Measurements from ENCODE around the gene ZFAND3.

The ZFAND3 gene

GRCh38 chr6:38011937-38012336, 192.4 kb downstream of the ZFAND3 start:
- WGBS, 2 experiments (ENCODE audit: insufficient coverage in 2 of 2) = 100% methylated on average over 1 of the region's 5 CpGs

GRCh38 chr6:38012573-38012972, 193.0 kb downstream of the ZFAND3 start:
- Histone ChIP-seq H3K36me3 (ENCODE audit: control insufficient read depth, insufficient read depth, low read length) (peaks cover 9% of the 10 kb centered on the region), H3K9me3 (ENCODE audit: control insufficient read depth, low read length) (peaks cover 7% of the 10 kb centered on the region), H3K4me1 (ENCODE audit: control insufficient read depth, insufficient read depth, low read length, poor library complexity, severe bottlenecking) (no peaks in the 10 kb centered on the region), H3K4me3 (ENCODE audit: extremely low read depth, insufficient read depth, low read length, poor library complexity, severe bottlenecking) (no peak overlapping the region), H3K27ac (ENCODE audit: low read depth, low read length, severe bottlenecking) (no peak overlapping the region)
- WGBS, 2 experiments (ENCODE audit: insufficient coverage in 2 of 2) = 79 to 90% methylated on average over 4 to 5 of the region's 5 CpGs

More at GRCh38 chr6:38011937-38012336, 192.4 kb downstream of the ZFAND3 start:
- Histone ChIP-seq H3K9me3 (ENCODE audit: control insufficient read depth, low read length) (peaks cover 7% of the 10 kb centered on the region), H3K36me3 (ENCODE audit: control insufficient read depth, insufficient read depth, low read length) (peaks cover 9% of the 10 kb centered on the region), H3K4me1 (ENCODE audit: control insufficient read depth, insufficient read depth, low read length, poor library complexity, severe bottlenecking) (no peaks in the 10 kb centered on the region), H3K4me3 (ENCODE audit: extremely low read depth, insufficient read depth, low read length, poor library complexity, severe bottlenecking) (no peak overlapping the region), H3K27ac (ENCODE audit: low read depth, low read length, severe bottlenecking) (no peak overlapping the region)

DNA sequence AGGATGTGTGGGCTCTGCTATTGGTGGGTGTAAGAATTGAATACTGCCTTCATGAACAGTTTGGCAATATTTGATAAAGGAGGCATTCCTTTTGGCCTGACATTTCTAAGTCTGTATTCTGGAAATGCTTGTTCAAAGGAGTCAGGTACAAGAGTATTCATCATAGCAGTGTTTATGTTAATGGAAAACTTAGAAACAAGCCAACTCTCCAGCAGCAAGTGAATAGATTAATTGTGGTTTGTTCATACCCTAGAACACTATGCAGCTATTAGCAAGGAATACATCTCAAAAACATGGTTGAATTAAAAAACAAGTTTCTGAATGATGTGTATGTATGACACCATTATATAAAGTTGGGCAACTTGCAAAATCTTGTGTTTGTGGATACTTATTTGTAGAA, 195.8 kb downstream of the ZFAND3 start:
- H3K36me3 ChIP-seq (ENCODE audit: control insufficient read depth, insufficient read depth, low read length) = peaks cover 2% of the 10 kb centered on the region

GRCh38 chr6:38016824-38017223, 197.3 kb downstream of the ZFAND3 start:
- Histone ChIP-seq H3K36me3 (ENCODE audit: control insufficient read depth, insufficient read depth, low read length) (no peaks in the 10 kb centered on the region), H3K4me1 (ENCODE audit: control insufficient read depth, insufficient read depth, low read length, poor library complexity, severe bottlenecking) (no peaks in the 10 kb centered on the region), H3K27ac (ENCODE audit: low read depth, low read length, severe bottlenecking) (no peak overlapping the region), H3K9me3 (ENCODE audit: control insufficient read depth, low read length) (no peaks in the 10 kb centered on the region), H3K4me3 (ENCODE audit: extremely low read depth, insufficient read depth, low read length, poor library complexity, severe bottlenecking) (no peak overlapping the region)
- WGBS, 2 experiments (ENCODE audit: insufficient coverage in 2 of 2) = no CpG with 5 or more reads among the region's 1 CpG

More for the DNA sequence above, 195.8 kb downstream of the ZFAND3 start:
- Histone ChIP-seq H3K9me3 (ENCODE audit: control insufficient read depth, low read length) (peaks cover 7% of the 10 kb centered on the region), H3K4me3 (ENCODE audit: extremely low read depth, insufficient read depth, low read length, poor library complexity, severe bottlenecking) (no peak overlapping the region), H3K27ac (ENCODE audit: low read depth, low read length, severe bottlenecking) (no peak overlapping the region), H3K4me1 (ENCODE audit: control insufficient read depth, insufficient read depth, low read length, poor library complexity, severe bottlenecking) (no peaks in the 10 kb centered on the region)

DNA sequence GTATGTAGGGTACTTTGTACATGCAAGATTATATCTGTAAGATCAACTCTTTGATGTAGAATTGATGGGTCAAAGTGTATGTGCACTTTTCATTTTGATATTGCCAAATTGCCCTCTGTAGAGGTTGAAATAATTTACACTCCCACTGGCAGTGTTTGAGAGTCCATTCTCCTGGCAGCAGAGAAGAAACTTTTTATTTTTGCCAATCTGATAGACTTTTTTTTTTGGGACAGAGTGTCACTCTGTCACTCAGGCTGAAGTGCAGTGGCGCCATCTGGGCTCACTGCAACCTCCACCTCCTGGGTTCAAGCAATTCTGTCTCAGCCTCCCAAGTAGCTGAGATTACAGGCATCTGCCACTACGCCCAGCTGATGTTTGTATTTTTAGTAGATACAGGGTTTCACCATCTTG, 199.2 kb downstream of the ZFAND3 start:
- Histone ChIP-seq H3K9me3 (ENCODE audit: control insufficient read depth, low read length) (no peaks in the 10 kb centered on the region), H3K4me3 (ENCODE audit: extremely low read depth, insufficient read depth, low read length, poor library complexity, severe bottlenecking) (no peak overlapping the region), H3K4me1 (ENCODE audit: control insufficient read depth, insufficient read depth, low read length, poor library complexity, severe bottlenecking) (no peaks in the 10 kb centered on the region), H3K27ac (ENCODE audit: low read depth, low read length, severe bottlenecking) (no peak overlapping the region), H3K36me3 (ENCODE audit: control insufficient read depth, insufficient read depth, low read length) (no peaks in the 10 kb centered on the region)
- 90 to 100% methylated on average over 1 to 2 of the region's 2 CpGs for WGBS, 2 experiments (ENCODE audit: insufficient coverage in 2 of 2)

DNA sequence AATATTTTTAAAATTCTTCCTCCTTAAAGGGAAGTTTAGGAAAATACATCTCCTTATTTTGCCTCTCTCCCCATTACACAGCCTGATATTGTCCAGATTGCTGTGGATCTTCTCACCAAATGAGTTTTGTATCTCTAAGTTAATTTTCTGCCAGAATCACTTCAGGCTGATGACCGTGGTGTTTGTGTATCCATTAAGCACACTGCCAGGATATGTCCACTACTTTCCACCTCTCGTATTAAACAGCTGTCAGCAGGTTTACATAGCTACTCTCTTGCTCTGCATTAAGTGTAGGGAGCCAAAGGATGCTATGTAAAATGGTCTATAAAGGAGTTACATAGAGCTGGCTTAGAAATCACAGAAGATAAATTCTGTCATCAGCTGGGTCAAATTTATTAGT, 201.1 kb downstream of the ZFAND3 start:
- Histone ChIP-seq H3K4me1 (ENCODE audit: control insufficient read depth, insufficient read depth, low read length, poor library complexity, severe bottlenecking) (no peaks in the 10 kb centered on the region), H3K36me3 (ENCODE audit: control insufficient read depth, insufficient read depth, low read length) (no peaks in the 10 kb centered on the region), H3K9me3 (ENCODE audit: control insufficient read depth, low read length) (peaks cover 9% of the 10 kb centered on the region), H3K27ac (ENCODE audit: low read depth, low read length, severe bottlenecking) (no peak overlapping the region), H3K4me3 (ENCODE audit: extremely low read depth, insufficient read depth, low read length, poor library complexity, severe bottlenecking) (no peak overlapping the region)
- WGBS, 2 experiments (ENCODE audit: insufficient coverage in 2 of 2) = 100% methylated on average over 1 of the region's 2 CpGs; no CpG with 5 or more reads in 1 of the 2 experiments

GRCh38 chr6:38021029-38021428, 201.5 kb downstream of the ZFAND3 start:
- Histone ChIP-seq H3K27ac (ENCODE audit: low read depth, low read length, severe bottlenecking) (no peak overlapping the region), H3K4me1 (ENCODE audit: control insufficient read depth, insufficient read depth, low read length, poor library complexity, severe bottlenecking) (no peaks in the 10 kb centered on the region), H3K36me3 (ENCODE audit: control insufficient read depth, insufficient read depth, low read length) (no peaks in the 10 kb centered on the region), H3K4me3 (ENCODE audit: extremely low read depth, insufficient read depth, low read length, poor library complexity, severe bottlenecking) (no peak overlapping the region), H3K9me3 (ENCODE audit: control insufficient read depth, low read length) (peaks cover 9% of the 10 kb centered on the region)
- 100% methylated on average over 2 of the region's 2 CpGs; no CpG with 5 or more reads in 1 of the 2 experiments for WGBS, 2 experiments (ENCODE audit: insufficient coverage in 2 of 2)

GRCh38 chr6:38021571-38021970, 202.0 kb downstream of the ZFAND3 start:
- H3K27ac ChIP-seq (ENCODE audit: low read depth, low read length, severe bottlenecking) = no peak overlapping the region
- WGBS, 2 experiments (ENCODE audit: insufficient coverage in 2 of 2) = no CpG with 5 or more reads among the region's 1 CpG

GRCh38 chr6:38022688-38023087, 203.2 kb downstream of the ZFAND3 start:
- Histone ChIP-seq H3K36me3 (ENCODE audit: control insufficient read depth, insufficient read depth, low read length) (no peaks in the 10 kb centered on the region), H3K27ac (ENCODE audit: low read depth, low read length, severe bottlenecking) (no peak overlapping the region), H3K9me3 (ENCODE audit: control insufficient read depth, low read length) (peaks cover 9% of the 10 kb centered on the region), H3K4me3 (ENCODE audit: extremely low read depth, insufficient read depth, low read length, poor library complexity, severe bottlenecking) (no peak overlapping the region), H3K4me1 (ENCODE audit: control insufficient read depth, insufficient read depth, low read length, poor library complexity, severe bottlenecking) (no peaks in the 10 kb centered on the region)
- no CpG with 5 or more reads among the region's 1 CpG for WGBS, 2 experiments (ENCODE audit: insufficient coverage in 2 of 2)

More at GRCh38 chr6:38021571-38021970, 202.0 kb downstream of the ZFAND3 start:
- Histone ChIP-seq H3K9me3 (ENCODE audit: control insufficient read depth, low read length) (peaks cover 9% of the 10 kb centered on the region), H3K36me3 (ENCODE audit: control insufficient read depth, insufficient read depth, low read length) (no peaks in the 10 kb centered on the region), H3K4me3 (ENCODE audit: extremely low read depth, insufficient read depth, low read length, poor library complexity, severe bottlenecking) (no peak overlapping the region), H3K4me1 (ENCODE audit: control insufficient read depth, insufficient read depth, low read length, poor library complexity, severe bottlenecking) (no peaks in the 10 kb centered on the region)

DNA sequence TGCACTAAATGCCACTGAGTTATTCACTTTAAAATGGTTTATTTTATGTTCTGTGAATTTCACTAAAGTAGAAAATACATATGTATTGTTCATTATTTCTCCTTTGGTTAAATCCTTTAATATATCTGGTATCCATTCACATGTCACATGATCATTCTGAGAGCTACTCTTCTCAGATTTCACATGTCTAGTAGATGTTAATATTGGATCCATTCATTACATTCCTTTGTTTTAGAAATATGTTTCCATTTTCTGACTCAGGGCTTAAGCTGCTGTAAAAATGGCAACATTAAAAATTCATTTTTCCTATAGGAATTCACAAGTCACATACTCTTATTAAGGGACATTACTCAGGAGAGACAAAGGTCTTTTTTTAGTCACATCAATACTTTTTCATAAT, 205.4 kb downstream of the ZFAND3 start:
- H3K36me3 ChIP-seq (ENCODE audit: control insufficient read depth, insufficient read depth, low read length) = no peaks in the 10 kb centered on the region
- H3K27ac ChIP-seq (ENCODE audit: low read depth, low read length, severe bottlenecking) = no peak overlapping the region
- no peaks in the 10 kb centered on the region for H3K4me1 ChIP-seq (ENCODE audit: control insufficient read depth, insufficient read depth, low read length, poor library complexity, severe bottlenecking)
- no peak overlapping the region for H3K4me3 ChIP-seq (ENCODE audit: extremely low read depth, insufficient read depth, low read length, poor library complexity, severe bottlenecking)
- peaks cover 9% of the 10 kb centered on the region for H3K9me3 ChIP-seq (ENCODE audit: control insufficient read depth, low read length)

- no peaks in the 10 kb centered on the region for H3K4me1 ChIP-seq (ENCODE audit: control insufficient read depth, insufficient read depth, low read length, poor library complexity, severe bottlenecking)
- no peaks in the 10 kb centered on the region for H3K36me3 ChIP-seq (ENCODE audit: control insufficient read depth, insufficient read depth, low read length)
- H3K9me3 ChIP-seq (ENCODE audit: control insufficient read depth, low read length) = peaks cover 9% of the 10 kb centered on the region
- H3K4me3 ChIP-seq (ENCODE audit: extremely low read depth, insufficient read depth, low read length, poor library complexity, severe bottlenecking) = no peak overlapping the region
- H3K27ac ChIP-seq (ENCODE audit: low read depth, low read length, severe bottlenecking) = no peak overlapping the region
Observed at GRCh38 chr6:38025451-38025850, 205.9 kb downstream of the ZFAND3 start.
